Measurements from ENCODE around the gene TMEM164.

GRCh38 chrX:110050386-110050785, 47.5 kb downstream of the TMEM164 start:
- TF ChIP-seq POLR2A (IDR thresholded peaks at IDR 0.05; ENCODE audit: low read depth, low read length) (no peak), TAF1 (IDR thresholded peaks at IDR 0.05; ENCODE audit: borderline replicate concordance, low read depth, low read length) (no peak)

All from GM12892 (cell line).